Measurements from ENCODE around the gene KLK1. TPM values are rescaled to one million over a fixed set of nuclear protein-coding genes. Genes with fewer than 3 reads are reported as not detected.

The KLK1 gene
- total RNA-seq, 1 donor from 2014 or later: not detected

DNA sequence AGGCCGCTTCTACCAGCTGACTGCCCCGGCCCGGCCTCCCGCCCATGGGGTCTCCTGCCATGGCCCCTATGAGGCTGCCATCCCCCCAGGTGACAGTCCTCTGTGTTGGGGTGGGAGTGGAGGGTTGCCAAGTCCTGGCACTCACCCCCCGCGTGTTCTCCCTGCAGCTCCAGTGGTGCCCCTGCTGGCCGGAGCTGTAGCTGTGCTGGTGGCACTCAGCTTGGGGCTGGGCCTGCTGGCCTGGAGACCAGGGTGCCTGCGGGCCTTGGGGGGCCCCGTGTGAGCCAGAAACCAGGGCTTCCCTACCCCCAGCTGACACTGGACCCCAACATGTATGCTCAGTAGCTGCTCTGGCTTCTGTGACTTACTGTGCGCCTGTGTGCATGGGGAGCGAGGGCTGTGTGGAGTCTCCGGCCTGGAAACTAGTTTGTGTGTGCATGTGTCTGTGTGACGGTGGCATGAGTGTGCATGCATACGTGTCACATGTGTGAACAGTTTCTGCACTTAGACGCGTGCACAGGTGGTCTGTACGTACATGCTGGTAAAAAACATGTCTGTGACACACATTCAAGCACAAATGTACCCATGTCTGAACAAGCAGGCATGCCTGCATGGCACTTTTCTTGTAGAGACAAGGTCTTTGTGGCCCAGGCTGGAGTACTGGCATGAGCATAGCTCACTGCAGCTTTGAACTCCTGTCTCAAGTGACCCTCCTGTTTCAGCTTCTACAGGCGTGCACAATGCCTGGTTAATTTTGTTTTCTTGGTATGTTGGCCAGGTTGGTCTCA lies 28.5 kb downstream of the KLK1 start:
- Histone ChIP-seq H3K27me3 (ENCODE audit: control insufficient read depth, insufficient read depth, low read length) (peaks cover 5% of the 10 kb centered on the region), H3K36me3 (ENCODE audit: control insufficient read depth, insufficient read depth, low read length) (peaks cover 2% of the 10 kb centered on the region), H3K4me3 (ENCODE audit: low read depth, low read length) (no peak overlapping the region)
- no peak for DNase-seq (ENCODE audit: low read depth)
- TF ChIP-seq, protein P1, sequence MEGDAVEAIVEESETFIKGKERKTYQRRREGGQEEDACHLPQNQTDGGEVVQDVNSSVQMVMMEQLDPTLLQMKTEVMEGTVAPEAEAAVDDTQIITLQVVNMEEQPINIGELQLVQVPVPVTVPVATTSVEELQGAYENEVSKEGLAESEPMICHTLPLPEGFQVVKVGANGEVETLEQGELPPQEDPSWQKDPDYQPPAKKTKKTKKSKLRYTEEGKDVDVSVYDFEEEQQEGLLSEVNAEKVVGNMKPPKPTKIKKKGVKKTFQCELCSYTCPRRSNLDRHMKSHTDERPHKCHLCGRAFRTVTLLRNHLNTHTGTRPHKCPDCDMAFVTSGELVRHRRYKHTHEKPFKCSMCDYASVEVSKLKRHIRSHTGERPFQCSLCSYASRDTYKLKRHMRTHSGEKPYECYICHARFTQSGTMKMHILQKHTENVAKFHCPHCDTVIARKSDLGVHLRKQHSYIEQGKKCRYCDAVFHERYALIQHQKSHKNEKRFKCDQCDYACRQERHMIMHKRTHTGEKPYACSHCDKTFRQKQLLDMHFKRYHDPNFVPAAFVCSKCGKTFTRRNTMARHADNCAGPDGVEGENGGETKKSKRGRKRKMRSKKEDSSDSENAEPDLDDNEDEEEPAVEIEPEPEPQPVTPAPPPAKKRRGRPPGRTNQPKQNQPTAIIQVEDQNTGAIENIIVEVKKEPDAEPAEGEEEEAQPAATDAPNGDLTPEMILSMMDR (IDR thresholded peaks at IDR 0.05; ENCODE audit: insufficient read depth, low read length, poor library complexity, severe bottlenecking): peak; percentile 34

DNA sequence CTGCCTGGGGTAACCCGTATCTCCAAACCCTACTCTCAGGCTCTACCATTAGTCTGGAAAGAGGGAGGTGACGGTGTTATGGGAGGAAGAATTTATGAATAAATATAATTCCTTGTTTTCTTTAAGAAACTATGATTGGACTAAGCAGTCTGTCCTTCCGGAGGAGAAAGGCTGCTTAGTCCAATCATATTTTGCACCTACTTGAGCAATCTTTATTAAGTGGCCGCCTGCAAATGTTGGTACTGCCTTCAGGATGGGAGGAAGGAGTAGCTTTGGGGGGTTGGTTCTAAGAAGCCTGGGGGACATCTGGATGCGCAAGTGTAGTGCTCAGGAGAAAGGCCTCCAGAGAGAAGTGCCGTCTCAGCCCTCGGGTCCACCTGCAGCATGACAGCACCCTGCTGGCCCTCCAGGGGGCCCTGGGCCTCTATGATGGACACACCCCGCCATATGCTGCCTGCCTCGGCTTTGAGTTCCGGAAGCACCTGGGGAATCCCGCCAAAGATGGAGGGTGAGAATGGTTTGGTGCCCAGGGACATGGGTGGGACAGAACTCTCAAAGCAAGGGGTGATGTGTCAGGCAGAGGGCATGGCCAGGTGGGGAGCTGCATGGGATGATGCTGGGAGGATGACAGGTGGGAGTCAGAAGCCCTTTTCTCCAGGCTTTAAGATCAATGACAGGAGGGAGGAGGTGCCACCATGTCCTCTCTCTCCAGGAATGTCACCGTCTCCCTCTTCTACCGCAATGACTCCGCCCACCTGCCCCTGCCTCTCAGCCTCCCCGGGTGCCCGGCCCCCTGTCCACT lies 29.3 kb downstream of the KLK1 start:
- DNase-seq (ENCODE audit: low read depth): no peak
- TF ChIP-seq, protein P1 (IDR thresholded peaks at IDR 0.05; ENCODE audit: insufficient read depth, low read length, poor library complexity, severe bottlenecking): peak; percentile 24
- H3K36me3 ChIP-seq (ENCODE audit: control insufficient read depth, insufficient read depth, low read length): peaks cover 2% of the 10 kb centered on the region
- H3K4me3 ChIP-seq (ENCODE audit: low read depth, low read length): no peak overlapping the region
- H3K27me3 ChIP-seq (ENCODE audit: control insufficient read depth, insufficient read depth, low read length): peaks cover 5% of the 10 kb centered on the region

DNA sequence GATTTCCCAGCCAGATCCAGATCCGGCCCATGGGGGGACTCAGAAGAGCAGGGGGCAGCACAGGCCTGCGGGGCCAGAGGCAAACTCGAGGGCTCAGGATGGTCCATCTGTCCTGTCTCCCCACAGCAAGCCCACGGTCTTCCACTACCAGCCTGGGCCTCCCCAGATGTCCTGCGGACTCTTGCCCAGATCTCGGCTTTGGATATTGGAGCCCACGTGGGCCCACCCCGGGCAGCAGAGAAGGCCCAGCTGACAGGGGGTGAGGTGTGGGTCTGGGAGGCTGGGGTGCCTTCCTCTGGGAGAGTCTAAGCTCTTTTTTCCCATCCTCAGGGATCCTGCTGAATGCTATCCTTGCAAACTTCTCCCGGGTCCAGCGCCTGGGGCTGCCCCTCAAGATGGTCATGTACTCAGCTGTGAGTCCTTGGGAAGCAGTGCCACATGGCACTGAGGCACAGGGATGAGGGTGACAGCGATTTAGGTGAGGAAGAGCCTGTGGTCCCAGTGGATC lies 30.0 kb downstream of the KLK1 start:
- no peak for DNase-seq (ENCODE audit: low read depth)
- TF ChIP-seq, protein P1 (IDR thresholded peaks at IDR 0.05; ENCODE audit: insufficient read depth, low read length, poor library complexity, severe bottlenecking): no peak
- no peak overlapping the region for H3K4me3 ChIP-seq (ENCODE audit: low read depth, low read length)
- peaks cover 5% of the 10 kb centered on the region for H3K27me3 ChIP-seq (ENCODE audit: control insufficient read depth, insufficient read depth, low read length)
- peaks cover 2% of the 10 kb centered on the region for H3K36me3 ChIP-seq (ENCODE audit: control insufficient read depth, insufficient read depth, low read length)

DNA sequence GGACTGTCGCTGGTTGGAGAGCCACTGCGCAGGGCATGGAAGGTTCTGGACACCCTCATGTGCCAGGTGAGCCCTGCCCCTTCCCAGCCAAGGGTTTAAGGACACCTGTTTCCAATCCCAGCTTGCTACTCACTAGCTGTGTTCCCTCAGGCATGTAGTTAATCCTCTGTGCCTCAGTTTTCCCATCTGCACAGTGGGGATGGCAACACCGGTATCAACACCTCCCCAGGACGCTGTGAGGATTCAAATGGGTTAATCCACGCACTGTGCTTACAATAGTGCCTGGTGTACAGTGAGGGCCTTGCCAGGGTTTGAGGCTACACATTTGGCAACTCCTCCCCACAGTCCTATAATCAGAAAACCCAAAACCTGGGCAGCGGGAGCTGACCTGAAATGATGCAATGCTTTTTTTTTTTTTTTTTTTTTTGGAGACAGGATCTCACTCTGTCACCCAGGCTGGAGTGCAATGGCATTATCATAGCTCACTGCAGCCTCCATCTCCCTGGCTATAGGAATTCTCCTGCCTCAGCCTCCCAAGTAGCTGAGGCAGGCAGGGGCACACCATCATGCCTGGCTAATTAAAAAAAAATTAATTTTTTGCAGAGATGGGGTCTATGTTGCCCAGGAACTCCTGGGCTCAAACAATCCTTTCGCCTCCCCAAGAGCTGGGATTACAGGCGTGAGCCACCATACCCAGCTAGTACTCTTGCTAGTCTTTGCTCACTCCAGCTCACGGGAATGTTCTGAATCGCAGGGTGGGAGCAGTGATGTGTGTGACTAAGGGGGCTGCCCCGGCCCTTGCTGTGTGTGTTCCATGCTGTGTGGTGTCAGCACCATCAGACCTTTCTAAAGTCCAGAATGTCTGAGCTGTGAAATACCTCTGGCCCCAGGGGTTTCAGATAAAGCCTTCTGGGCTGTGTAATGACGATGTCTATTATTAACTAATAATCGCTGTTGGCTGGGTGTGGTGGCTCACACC lies 31.0 kb downstream of the KLK1 start:
- DNase-seq (ENCODE audit: low read depth): no peak
- TF ChIP-seq, protein P1 (IDR thresholded peaks at IDR 0.05; ENCODE audit: insufficient read depth, low read length, poor library complexity, severe bottlenecking): no peak

DNA sequence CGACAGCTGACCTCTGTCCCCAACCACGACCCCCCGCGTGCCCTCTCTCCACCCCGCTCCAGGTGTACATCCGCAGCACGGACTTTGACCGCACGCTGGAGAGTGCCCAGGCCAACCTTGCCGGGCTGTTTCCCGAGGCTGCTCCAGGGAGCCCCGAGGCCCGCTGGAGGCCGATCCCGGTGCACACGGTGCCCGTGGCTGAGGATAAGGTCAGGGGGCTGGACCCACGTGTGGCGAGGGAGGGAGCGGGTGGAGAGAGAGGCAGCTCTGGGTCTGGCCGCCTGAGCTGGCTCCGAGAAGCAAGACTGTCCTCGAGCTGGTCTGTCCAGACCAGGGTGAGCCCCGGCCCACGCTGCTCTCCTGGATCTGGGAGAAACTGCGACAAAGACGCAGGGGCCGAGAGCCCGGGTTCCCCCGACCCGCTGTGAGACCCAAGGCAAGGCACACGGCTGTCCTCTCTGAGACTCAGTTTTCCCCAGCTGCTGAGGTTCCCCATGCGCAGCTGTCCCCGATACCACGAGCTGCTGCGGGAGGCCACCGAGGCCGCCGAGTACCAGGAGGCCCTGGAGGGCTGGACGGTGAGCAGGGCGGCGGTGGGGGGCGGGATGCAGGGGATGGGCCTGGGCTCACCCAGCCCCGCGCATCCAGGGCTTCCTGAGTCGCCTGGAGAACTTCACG lies 31.9 kb downstream of the KLK1 start:
- Histone ChIP-seq H3K36me3 (ENCODE audit: control insufficient read depth, insufficient read depth, low read length) (no peaks in the 10 kb centered on the region), H3K4me3 (ENCODE audit: low read depth, low read length) (no peak overlapping the region), H3K27me3 (ENCODE audit: control insufficient read depth, insufficient read depth, low read length) (peaks cover 5% of the 10 kb centered on the region)
- no peak for DNase-seq (ENCODE audit: low read depth)
- TF ChIP-seq, protein P1 (IDR thresholded peaks at IDR 0.05; ENCODE audit: insufficient read depth, low read length, poor library complexity, severe bottlenecking): no peak

More for the DNA sequence above, 31.0 kb downstream of the KLK1 start:
- H3K27me3 ChIP-seq (ENCODE audit: control insufficient read depth, insufficient read depth, low read length): peaks cover 5% of the 10 kb centered on the region
- no peak overlapping the region for H3K4me3 ChIP-seq (ENCODE audit: low read depth, low read length)
- no peaks in the 10 kb centered on the region for H3K36me3 ChIP-seq (ENCODE audit: control insufficient read depth, insufficient read depth, low read length)
